Measurements from ENCODE around the gene OR2F1. TPM values are rescaled to one million over a fixed set of nuclear protein-coding genes. Genes with fewer than 3 reads are reported as not detected.

Gene OR2F1
- total and polyA plus RNA-seq, 10 of the 15 experiments (the other 5 are each of a cell fraction or from before 2014, with no cell fraction given): not detected

DNA sequence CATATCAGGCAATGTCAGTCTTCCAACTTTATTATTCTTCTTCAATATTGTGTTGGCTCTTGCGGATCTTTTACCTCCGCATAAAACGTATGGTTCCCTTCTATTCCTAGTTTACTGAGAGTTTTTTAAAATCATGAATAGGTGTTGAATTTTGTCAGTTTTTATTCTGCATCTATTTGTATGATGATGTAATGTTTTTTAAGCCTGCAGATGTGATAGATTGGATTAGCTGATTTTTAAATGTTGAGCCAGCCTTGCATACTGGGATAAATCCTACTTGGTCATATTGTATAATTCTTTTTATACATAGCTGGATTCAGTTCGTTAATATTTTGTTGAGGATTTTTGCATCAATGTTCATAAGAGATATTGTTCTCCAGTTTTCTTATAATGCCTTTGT lies 9.2 kb upstream of the OR2F1 start:
- H3K9ac ChIP-seq (ENCODE audit: control insufficient read depth, insufficient read depth, low read length): no peak overlapping the region
- 60% methylated on average over 4 of the region's 4 CpGs for WGBS (ENCODE audit: insufficient coverage, insufficient replicate concordance, low lambda C conversion rate, missing lambda C conversion rate)
- no peak for ATAC-seq
- H2AFZ ChIP-seq (ENCODE audit: control insufficient read depth, low read depth, low read length): no peak overlapping the region
- no peak overlapping the region for H3K27ac ChIP-seq (ENCODE audit: control insufficient read depth, insufficient read depth)
- H3K4me3 ChIP-seq: no peak overlapping the region
- H3K36me3 ChIP-seq (ENCODE audit: control insufficient read depth in 2 of 2, insufficient read depth in 2 of 2, low read length in 1 of 2): no peaks in the 10 kb centered on the region
- ChIA-PET RAD21 (ENCODE audit: unreplicated experiment) (no interaction called here), POLR2A (no interaction called here), SMC1A (ENCODE audit: uncharacterized antibody, unreplicated experiment) (no interaction called here), CTCF (no interaction called here)
- DNase-seq (ENCODE audit: low read depth, low spot score): no peak
- no TSS peak for BruUV-seq (replicated peaks)
- intact Hi-C loops (cut with micrococcal nuclease; ENCODE audit: unreplicated experiment): no loop called here
- no peak overlapping the region for H3K4me2 ChIP-seq (ENCODE audit: control insufficient read depth, insufficient read depth)
- TF ChIP-seq CBX5 (IDR thresholded peaks at IDR 0.05; ENCODE audit: low read depth) (no peak), NR2F1 (conservative IDR thresholded peaks at IDR 0.05) (no peak), CEBPB (IDR thresholded peaks at IDR 0.05; ENCODE audit: borderline replicate concordance in 1 of 2, low read depth in 2 of 2, low read length in 2 of 2) (no peak), YY1 (IDR thresholded peaks at IDR 0.05; ENCODE audit: low read depth, low read length) (no peak), HCFC1 (IDR thresholded peaks at IDR 0.05; ENCODE audit: low read length) (no peak), RB1 (IDR thresholded peaks at IDR 0.05; ENCODE audit: borderline replicate concordance) (no peak), SPI1 (IDR thresholded peaks at IDR 0.05; ENCODE audit: borderline replicate concordance, insufficient read depth, low read depth, low read length) (no peak), SIX5 (IDR thresholded peaks at IDR 0.05; ENCODE audit: low read depth, low read length, severe bottlenecking) (no peak), ZSCAN29 (IDR thresholded peaks at IDR 0.05) (no peak), ZZZ3 (IDR thresholded peaks at IDR 0.05; ENCODE audit: control insufficient read depth, insufficient read length, low read depth) (no peak), ESRRA (IDR thresholded peaks at IDR 0.05; ENCODE audit: low read length) (no peak), TCF7 (IDR thresholded peaks at IDR 0.05; ENCODE audit: borderline replicate concordance) (no peak), RELA (IDR thresholded peaks at IDR 0.05; ENCODE audit: borderline replicate concordance, partially characterized antibody) (no peak), ZNF622 (IDR thresholded peaks at IDR 0.05) (no peak), YBX1 (IDR thresholded peaks at IDR 0.05) (no peak)
- TF ChIP-seq, protein P1, sequence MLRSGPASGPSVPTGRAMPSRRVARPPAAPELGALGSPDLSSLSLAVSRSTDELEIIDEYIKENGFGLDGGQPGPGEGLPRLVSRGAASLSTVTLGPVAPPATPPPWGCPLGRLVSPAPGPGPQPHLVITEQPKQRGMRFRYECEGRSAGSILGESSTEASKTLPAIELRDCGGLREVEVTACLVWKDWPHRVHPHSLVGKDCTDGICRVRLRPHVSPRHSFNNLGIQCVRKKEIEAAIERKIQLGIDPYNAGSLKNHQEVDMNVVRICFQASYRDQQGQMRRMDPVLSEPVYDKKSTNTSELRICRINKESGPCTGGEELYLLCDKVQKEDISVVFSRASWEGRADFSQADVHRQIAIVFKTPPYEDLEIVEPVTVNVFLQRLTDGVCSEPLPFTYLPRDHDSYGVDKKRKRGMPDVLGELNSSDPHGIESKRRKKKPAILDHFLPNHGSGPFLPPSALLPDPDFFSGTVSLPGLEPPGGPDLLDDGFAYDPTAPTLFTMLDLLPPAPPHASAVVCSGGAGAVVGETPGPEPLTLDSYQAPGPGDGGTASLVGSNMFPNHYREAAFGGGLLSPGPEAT (IDR thresholded peaks at IDR 0.05; ENCODE audit: low read depth): no peak
- TF ChIP-seq, protein P2, sequence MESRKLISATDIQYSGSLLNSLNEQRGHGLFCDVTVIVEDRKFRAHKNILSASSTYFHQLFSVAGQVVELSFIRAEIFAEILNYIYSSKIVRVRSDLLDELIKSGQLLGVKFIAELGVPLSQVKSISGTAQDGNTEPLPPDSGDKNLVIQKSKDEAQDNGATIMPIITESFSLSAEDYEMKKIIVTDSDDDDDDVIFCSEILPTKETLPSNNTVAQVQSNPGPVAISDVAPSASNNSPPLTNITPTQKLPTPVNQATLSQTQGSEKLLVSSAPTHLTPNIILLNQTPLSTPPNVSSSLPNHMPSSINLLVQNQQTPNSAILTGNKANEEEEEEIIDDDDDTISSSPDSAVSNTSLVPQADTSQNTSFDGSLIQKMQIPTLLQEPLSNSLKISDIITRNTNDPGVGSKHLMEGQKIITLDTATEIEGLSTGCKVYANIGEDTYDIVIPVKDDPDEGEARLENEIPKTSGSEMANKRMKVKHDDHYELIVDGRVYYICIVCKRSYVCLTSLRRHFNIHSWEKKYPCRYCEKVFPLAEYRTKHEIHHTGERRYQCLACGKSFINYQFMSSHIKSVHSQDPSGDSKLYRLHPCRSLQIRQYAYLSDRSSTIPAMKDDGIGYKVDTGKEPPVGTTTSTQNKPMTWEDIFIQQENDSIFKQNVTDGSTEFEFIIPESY (IDR thresholded peaks at IDR 0.05): no peak
- TF ChIP-seq, protein P3, sequence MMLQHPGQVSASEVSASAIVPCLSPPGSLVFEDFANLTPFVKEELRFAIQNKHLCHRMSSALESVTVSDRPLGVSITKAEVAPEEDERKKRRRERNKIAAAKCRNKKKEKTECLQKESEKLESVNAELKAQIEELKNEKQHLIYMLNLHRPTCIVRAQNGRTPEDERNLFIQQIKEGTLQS (IDR thresholded peaks at IDR 0.05; ENCODE audit: borderline replicate concordance, extremely low read depth, low read depth, low read length): no peak
- TF ChIP-seq, protein P4, sequence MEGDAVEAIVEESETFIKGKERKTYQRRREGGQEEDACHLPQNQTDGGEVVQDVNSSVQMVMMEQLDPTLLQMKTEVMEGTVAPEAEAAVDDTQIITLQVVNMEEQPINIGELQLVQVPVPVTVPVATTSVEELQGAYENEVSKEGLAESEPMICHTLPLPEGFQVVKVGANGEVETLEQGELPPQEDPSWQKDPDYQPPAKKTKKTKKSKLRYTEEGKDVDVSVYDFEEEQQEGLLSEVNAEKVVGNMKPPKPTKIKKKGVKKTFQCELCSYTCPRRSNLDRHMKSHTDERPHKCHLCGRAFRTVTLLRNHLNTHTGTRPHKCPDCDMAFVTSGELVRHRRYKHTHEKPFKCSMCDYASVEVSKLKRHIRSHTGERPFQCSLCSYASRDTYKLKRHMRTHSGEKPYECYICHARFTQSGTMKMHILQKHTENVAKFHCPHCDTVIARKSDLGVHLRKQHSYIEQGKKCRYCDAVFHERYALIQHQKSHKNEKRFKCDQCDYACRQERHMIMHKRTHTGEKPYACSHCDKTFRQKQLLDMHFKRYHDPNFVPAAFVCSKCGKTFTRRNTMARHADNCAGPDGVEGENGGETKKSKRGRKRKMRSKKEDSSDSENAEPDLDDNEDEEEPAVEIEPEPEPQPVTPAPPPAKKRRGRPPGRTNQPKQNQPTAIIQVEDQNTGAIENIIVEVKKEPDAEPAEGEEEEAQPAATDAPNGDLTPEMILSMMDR (IDR thresholded peaks at IDR 0.05 in 2 of 3, conservative IDR thresholded peaks at IDR 0.05 in 1 of 3; ENCODE audit: control insufficient read depth in 2 of 3, extremely low read depth in 1 of 3, insufficient read depth in 1 of 3, low read depth in 3 of 3, low read length in 3 of 3): no peak
- H3K9me3 ChIP-seq (replicated peaks; ENCODE audit: control insufficient read depth, insufficient read depth, low read length): no peaks in the 10 kb centered on the region
- H3K27me3 ChIP-seq (replicated peaks in 1 of 2; ENCODE audit: control insufficient read depth in 2 of 2, insufficient read depth in 2 of 2, low read length in 1 of 2): no peaks in the 10 kb centered on the region
- in situ Hi-C loops (cut with MboI): no loop called here
- no peaks in the 10 kb centered on the region for H3K79me2 ChIP-seq (ENCODE audit: control insufficient read depth, insufficient read depth, low read length)
- no peaks in the 10 kb centered on the region for H3K4me1 ChIP-seq (ENCODE audit: control insufficient read depth, insufficient read depth, low read length)
- FAIRE-seq: no peak
- no peaks in the 10 kb centered on the region for H4K20me1 ChIP-seq (ENCODE audit: control insufficient read depth, insufficient read depth)
